HG02943 (cell line): ENCODE data around the gene TMA16.
"Not testable (repeated sequence)": the region's sequence is repeated elsewhere in the genome, so short reads cannot be mapped to it uniquely, and the experiment has no call there.

ENCODE experiments used
- ATAC-seq: cut with Tn5 transposase; IDR thresholded peaks from one replicate; pipeline ENCODE4 v1.9.1; 2021; ENCODE audit warnings: mild to moderate bottlenecking, low read depth, moderate library complexity; ENCODE audit not compliant: unreplicated experiment

TMA16 gene

DNA sequence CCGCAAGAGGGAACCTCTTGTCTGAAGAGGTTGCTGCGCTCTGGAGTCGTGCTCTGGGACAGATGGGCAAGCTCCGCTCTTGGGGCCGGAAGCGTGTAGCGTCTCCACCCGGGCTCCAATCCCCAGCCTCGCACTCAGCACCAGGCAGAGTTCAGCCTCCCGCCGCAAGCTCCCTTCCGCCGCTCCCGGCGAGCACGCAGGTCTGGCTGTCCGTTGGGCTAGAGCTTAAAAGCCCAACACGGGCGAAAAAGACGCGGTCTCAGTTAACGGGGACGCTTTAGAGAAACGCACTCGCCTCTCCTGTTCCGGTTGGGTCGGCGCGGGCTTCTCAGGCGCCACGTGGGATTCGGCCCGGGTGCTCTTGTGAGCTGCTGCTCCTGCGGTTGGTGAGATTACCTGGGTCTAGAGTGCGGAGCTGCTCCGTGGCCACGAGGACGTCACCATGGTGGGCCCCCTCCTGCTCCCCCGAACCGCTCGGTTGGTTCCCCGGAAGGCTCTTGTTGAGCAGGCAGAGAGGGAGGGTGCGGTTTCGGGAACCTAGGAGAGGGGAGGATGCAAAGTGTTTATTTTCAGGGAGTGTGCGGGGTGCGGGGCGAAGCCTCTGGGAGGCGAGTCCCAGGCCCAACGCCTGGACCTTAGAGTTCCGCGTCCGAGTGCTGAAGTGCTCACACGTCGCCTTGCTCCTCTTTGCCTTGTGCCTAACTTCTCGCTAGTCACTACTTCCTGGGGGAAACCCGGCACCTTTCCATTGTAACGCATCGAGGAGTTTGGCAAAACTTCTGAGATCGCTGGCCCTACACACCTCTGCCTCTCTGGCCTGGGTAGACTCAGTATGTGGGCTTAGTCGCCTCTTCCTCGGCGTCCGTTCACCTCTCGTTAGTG, at the start of gene TMA16:
Gene TMA16, plus strand, starts transcription at position 331 of the 882 bp plus-strand sequence. Its CDS starts 112 bp downstream, at position 443.
- peak; percentile 85 for ATAC-seq

GRCh38 chr4:163447023-163447422, 47.5 kb upstream of the TMA16 start:
- not testable (repeated sequence) for ATAC-seq

GRCh38 chr4:163447481-163447880, 47.0 kb upstream of the TMA16 start:
- no peak for ATAC-seq

- no peak for ATAC-seq
Measured at GRCh38 chr4:163448540-163449203, 45.8 kb upstream of the TMA16 start.

DNA sequence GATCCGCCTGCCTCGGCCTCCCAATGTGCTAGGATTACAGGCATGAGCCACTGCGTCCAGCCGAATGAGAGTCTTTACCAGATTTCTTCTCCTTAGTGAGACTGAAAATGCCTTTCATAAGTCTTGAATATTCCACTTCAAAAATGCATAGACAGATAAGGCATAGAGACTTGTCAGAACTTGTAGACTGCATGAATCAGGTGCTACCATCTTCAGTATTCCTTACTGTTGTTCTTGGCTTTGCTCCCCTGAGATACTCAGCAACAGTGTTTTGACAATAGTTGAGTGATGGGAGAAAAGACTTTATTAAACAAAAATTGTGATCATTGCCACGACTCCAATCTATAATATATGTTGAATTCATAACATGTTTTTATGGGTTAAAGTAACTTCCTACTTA, 31.9 kb upstream of the TMA16 start:
- no peak for ATAC-seq

DNA sequence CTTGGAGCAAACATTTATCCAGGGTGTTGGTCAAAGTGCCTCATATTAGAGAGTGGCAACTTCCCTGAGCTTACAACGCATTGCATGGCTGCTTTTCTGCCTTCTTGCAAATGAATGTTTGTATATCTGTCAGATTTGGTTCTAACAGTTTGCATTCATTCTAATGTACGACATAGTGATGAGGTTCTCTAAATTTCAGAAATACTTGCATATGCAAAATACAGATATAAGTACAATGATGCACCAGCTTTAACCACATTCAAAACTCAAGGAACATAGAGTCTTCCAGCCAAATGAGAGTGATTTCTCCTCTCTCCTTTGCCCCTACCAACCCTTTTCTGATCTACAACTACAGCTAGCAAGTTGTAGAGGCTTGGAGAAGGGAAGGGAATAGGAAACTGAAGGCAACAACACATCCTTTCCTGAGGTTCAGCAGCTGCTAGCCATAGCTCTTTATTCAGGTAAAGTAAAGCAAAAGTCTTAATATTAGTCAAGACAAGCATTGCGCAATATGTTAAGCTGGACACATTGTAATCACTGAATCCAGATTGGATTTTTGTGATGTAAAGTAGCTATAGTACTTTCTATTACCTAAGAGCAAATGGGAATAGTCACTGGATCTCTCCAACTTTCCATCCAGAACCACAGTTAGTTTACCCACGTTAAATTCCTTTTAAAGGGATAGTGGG, 27.3 kb upstream of the TMA16 start:
- ATAC-seq, result no peak

GRCh38 chr4:163470391-163470790, 24.1 kb upstream of the TMA16 start:
- ATAC-seq, result no peak

DNA sequence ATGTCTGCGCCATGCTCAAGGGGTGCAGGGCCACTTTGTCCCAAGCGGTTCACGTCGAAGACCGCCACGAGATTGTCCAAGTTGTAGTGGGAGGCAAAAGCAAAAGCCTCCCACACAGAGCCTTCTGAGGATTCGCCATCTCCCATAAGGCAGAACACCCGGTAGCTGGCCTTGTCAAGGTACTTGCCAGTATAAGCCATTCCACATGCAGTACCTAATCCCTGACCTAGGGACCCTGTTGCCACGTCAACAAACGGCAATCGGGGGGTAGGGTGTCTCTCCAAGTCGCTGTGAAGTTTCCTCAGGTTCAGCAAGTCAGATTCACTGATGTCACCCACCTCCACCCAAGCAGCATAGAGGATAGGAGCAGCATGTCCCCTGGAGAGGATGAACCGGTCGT, 21.4 kb upstream of the TMA16 start:
- no peak for ATAC-seq

DNA sequence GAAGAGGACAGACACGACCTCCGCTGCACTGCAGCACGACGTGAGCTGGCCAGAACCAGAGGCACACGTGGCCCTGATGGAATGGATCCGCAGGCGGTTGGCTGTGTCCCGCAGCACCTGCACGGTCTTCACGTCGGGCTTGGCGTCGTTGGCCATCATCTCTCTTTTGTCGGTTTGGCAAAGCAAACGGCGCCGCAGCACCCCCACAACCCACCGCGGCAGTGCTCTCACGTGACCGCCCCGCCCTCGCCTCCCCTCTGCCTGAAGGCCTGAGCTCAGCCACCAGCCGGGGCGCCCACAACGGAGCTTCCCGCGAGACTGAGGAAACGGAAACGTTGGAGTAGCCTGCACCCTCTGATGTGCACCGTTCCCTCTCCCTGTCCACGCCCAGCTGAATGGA, 20.9 kb upstream of the TMA16 start, which contains the start of gene TKTL2:
Gene TKTL2, minus strand, starts transcription at position 179 of the 400 bp plus-strand sequence. Its CDS starts 20 bp downstream, at position 159.
- ATAC-seq, result no peak

- ATAC-seq, result no peak
Measured at GRCh38 chr4:163474027-163474426, 20.5 kb upstream of the TMA16 start.

DNA sequence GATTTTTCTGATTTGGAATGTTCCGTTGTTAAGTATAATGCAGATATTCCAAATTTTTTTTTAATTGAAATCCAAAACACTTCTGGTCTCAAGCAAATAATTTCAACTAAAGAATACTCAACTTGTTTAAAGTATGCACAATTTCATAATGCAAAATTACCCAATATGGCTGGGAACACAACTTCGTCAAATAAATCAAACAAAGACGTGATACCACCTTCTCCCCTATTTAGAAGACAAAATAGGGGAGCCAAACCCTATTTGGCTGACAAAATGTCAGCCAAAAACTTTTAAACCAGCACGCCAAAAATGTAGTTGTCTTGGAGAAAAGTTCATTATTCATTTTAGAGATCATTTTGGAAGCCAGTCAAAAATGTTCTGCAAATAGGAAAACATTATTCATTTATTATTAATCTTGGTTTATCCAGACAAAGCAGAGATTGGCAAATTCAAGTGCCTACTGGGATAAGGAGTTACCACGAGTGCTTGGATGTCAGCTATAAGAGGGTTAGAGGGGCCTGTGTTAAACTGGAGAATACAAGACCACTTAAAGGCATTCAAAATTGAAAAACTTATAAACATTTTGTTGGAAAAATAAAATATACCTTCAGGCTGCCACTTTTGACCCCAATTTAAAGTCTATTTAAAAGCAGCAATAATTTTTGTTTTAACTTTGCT, 17.6 kb upstream of the TMA16 start:
- no peak for ATAC-seq

DNA sequence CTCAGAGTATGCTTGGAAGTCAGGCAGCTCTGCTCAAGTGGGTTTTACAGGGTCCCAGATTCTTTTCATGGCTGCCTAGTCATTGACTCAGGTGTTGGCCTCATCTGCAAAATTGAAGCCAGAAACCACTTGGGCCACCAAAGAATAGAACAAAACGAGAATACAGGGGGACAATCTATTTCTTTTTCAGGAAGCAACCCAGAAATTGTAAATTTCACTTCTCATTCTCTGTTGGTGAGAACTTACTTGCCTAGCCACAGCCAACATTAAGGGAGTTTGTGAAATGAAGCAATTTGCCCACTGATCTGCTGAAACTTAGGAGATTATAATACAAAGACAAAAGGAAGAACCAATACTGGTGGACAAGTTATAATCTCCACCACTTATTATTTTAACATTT, 12.3 kb upstream of the TMA16 start:
- no peak for ATAC-seq

DNA sequence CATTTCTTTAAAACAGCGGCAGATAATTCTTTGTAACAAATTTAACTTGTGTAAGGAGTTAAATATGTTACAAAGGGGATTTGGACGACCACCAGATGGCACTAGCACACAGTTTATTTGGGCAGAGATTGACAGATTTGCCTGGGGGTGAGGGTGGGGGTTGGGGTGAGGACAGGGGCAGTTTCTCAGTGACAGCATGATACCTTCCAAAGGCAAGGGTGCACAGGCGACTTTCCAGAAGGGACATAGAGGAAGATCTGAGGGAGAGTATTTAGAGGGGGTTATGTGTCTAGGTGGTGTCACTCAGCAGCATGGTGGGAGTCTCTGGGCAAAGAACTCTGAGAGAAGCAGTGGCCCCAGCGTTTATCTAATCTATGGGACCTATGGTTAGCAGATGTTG, 9.6 kb upstream of the TMA16 start:
- no peak for ATAC-seq

- no peak for ATAC-seq
Measured at GRCh38 chr4:163485589-163485988, 8.9 kb upstream of the TMA16 start.

- ATAC-seq, result no peak
Measured at GRCh38 chr4:163486321-163486720, 8.2 kb upstream of the TMA16 start.

DNA sequence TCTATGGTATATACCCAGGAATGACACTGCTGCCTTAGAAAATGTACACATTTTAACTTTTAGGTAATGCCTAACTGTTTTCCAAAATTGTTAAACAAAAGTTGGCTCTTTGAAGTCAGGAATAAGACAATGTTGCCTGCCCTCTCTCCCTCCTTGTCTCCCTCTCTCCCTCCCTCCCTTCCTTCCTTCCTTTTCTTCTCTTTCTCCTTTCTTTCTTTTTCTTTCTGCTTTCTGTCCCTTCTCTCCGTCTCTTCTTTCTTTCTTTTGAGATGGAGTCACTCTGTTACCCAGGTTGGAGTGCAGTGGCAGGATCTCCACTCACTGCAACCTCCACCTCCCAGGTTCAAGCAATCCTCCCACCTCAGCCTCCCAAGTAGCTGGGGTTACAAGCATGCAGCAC, 4.6 kb upstream of the TMA16 start:
- no peak for ATAC-seq

DNA sequence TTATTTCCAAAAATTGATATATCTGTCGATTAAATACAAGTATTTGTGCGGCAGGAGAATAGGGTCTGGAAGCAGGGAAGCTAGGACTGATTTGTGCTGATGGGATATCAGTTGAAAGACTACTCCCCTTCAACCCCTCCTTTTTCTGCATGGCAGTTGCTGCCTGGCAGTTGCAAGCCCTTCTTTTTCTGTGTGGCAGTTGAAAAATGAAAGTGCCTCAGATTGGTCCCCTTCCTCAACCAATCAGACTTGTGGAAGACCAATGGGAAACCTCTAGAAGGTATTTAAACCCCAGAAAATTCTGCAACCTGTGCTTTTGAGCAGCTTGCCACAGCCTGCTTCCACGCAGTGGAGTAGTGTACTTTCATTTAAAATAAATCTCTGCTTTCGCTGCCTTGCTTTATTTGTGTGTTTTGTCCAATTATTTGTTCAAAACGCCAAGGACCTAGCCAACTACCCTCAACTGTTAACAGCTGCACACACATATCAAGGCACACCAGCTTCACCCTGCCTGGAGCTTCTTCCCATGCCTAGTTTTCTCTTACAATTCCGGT, 1.5 kb upstream of the TMA16 start:
- ATAC-seq, result no peak

DNA sequence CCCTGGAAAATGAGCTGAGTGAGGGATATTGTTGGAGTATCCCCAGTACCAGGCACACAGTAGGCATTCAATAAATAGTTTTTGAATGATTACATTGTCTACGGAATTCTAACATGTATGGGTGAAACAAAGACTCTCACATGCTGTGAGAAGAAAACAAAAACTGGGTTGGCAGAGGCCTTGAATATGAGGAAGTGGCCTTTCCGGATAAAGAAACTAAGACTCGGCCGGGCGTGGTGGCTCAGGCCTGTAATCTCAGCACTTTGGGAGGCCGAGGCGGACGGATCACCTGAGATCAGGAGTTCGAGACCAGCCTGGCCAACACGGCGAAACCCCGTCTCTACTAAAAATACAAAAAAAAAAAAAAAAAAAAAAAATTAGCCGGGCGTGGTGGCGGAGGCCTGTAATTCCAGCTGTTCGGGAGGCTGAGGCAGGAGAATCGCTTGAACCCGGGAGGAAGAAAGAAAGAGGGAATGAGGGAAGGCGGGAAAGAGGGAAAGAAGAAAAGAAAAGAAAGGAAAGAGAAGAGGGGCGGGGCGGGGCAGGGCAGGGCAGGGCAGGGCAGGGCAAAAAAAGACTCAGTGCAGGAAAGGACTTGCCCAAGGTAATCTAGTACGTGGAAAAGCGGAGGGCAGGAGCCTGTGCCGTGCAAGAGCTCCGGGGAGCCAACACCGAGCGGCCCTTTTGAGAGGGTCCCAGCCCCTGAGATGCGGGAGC, 689 bp upstream of the TMA16 start:
- peak; percentile 22 for ATAC-seq

DNA sequence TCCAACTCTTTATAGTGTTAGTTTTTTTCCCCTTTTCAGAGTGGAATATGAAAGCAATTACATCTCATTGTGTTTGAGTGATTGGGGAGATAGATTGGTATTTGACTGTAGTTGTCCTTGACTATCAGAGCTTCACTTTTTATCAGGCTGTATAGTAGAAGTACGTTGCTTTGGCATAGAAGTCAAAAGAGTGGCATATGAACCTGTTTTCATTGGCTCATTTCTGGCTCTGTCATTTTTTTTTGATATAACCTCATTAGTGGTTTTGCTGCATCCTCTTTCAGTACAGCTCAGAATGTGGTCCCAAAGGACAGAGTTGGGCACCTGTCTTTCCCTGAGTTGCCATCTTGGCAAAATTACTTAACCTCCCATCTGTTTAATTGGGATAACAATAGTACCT, 1.4 kb downstream of the TMA16 start:
- peak; percentile 25 for ATAC-seq

DNA sequence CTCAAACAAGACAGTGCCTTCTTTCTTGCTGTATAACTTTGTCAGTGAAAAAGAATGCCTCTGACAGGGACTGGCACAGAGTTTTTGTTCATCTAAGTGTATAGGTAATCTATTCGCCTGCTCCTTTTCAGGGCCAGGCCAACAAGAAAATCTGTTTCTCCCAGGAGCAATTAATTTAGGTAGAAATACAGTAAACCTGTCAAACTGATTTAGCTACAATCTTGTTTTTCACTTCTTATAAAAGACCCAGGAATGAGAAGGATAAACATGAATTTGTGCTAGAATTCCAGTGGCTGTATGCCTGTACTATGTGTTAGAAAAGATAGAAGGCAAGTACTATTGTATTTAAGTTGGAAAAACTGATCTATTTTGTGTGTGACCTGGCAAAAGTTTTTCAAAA, 6.1 kb downstream of the TMA16 start:
- no peak for ATAC-seq
